Measurements from ENCODE around the gene GPM6B. TPM values are rescaled to one million over a fixed set of nuclear protein-coding genes. Genes with fewer than 3 reads are reported as not detected.

GPM6B gene
- total RNA-seq, 1 donor from 2014 or later = 3.6 TPM

- no peak for DNase-seq (ENCODE audit: low read depth)
- H3K4me3 ChIP-seq (ENCODE audit: low read depth, low read length) = no peak overlapping the region
- TF ChIP-seq CTCF (conservative IDR thresholded peaks at IDR 0.05; ENCODE audit: low read depth, low read length) = no peak
Measured at GRCh38 chrX:13752141-13752540, 64.8 kb downstream of the GPM6B start.

DNA sequence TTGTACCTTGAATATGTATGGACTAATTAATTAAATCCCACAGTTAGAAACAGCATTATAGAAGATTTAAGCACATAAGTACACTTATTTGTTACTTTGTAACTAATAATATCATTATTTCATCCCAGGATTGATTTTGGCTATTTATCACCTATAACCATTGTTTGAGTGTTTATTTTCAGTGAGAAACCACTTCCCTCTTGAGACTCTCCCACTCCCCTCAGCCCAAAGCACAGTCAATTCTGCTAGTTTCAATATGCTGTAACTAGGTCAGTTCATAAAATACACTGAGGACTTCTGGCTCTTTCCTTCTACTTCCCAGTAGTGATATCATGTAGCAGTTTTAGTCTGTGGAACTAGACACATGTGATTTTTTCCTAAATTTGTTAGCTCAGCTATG lies 66.1 kb downstream of the GPM6B start:
- no peak overlapping the region for H3K4me3 ChIP-seq (ENCODE audit: low read depth, low read length)
- TF ChIP-seq CTCF (conservative IDR thresholded peaks at IDR 0.05; ENCODE audit: low read depth, low read length) = no peak
- no peak for DNase-seq (ENCODE audit: low read depth)

DNA sequence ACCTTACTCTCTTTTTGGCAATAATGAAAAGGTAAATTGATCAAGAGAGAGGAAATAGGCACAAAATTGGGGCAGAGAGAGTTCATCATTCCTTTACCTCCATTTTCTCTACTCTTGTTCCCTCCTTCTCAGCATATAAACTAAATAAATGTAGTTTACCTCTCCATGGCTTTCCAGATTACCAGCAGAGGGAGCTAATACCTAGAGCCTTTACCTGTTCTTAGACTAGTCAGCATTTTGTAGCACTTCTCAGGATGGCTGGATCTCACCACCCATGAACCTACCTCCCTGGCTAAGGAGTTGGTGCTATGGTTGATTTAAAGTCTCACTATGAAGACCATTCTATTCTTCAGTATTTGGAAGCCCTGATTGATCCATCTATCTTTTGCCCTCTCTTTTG lies 66.7 kb downstream of the GPM6B start:
- peak; percentile 65 for TF ChIP-seq CTCF (conservative IDR thresholded peaks at IDR 0.05; ENCODE audit: low read depth, low read length)
- H3K4me3 ChIP-seq (ENCODE audit: low read depth, low read length) = no peak overlapping the region
- DNase-seq (ENCODE audit: low read depth) = no peak

DNA sequence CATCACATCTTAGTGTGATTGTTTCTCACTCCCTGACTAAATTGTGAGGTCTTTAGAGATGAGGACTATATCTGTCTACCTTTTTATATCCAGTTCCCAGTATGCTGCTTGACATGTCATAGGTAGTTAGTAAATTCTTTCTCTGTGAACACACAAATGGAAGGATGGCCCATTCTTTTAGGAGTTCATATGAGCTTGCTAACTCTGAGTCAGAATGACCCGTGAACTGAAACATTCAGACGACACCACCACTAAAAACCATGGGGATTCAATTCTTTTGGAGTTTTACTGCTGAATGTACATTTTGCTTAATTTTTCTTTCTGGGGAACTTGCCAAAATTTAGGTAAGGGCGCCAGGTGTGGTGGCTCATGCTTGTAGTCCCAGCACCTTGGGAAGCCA lies 68.4 kb downstream of the GPM6B start:
- no peak for DNase-seq (ENCODE audit: low read depth)
- no peak overlapping the region for H3K4me3 ChIP-seq (ENCODE audit: low read depth, low read length)
- TF ChIP-seq CTCF (conservative IDR thresholded peaks at IDR 0.05; ENCODE audit: low read depth, low read length) = no peak

DNA sequence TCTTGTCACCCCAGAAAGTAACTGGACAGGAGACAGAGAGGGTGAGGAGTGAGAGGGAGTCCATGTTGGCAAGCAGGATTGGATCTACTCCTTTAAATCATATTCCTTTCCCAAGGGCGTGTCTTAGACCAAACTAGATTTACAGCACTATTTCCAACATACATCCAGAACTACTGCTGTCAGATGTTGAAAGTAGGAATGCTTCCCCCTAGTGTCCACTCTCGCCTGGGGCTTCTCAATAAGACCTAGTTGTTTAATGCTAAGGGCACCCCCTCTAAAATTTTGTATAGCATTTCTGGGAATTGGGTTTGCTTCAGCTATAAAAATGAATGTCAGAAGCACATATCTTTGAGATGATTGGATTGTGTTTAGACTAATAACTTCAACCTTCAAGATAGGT lies 69.1 kb downstream of the GPM6B start:
- peak; percentile 58 for TF ChIP-seq CTCF (conservative IDR thresholded peaks at IDR 0.05; ENCODE audit: low read depth, low read length)
- no peak for DNase-seq (ENCODE audit: low read depth)

DNA sequence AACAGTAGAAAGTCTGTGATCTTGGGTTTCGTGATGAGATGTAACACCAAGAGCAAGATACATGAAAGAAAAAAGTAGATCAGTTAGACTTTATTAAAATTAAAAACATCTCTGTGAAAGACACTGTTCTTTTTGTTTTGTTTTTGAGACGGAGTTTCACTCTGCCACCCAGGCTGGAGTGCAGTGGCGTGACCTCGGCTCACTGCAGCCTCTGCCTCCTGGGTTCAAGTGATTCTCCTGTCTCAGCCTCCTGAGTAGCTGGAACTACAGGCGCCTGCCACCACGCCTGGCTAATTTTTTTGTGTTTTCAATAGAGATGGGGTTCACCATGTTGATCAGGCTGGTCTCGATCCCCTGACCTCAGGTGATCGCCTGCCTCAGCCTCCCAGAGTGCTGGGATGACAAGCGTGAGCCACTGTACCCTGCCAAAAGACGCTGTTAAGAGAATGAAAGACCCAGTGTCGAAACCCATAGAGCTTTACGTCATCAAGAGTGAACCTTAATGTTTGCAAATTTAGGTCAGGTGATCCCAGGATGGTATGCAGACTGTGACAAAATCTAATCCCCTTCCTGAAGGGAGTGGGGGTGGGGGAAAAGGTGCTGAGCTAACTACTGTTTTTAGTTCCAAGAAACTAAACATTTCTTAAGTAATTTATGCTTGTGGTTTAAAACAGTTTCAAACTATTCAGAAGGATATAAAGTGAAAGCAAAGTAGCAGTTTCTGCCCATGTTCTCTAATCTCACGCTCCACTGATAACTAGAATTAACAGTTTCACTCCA lies 74.3 kb downstream of the GPM6B start:
- no peak for TF ChIP-seq CTCF (conservative IDR thresholded peaks at IDR 0.05; ENCODE audit: low read depth, low read length)
- DNase-seq (ENCODE audit: low read depth) = no peak
- H3K4me3 ChIP-seq (ENCODE audit: low read depth, low read length) = peak overlapping the region; percentile 12

More for the DNA sequence above, 69.1 kb downstream of the GPM6B start:
- H3K4me3 ChIP-seq (ENCODE audit: low read depth, low read length) = no peak overlapping the region

- no peak for DNase-seq (ENCODE audit: low read depth)
- no peak for TF ChIP-seq CTCF (conservative IDR thresholded peaks at IDR 0.05; ENCODE audit: low read depth, low read length)
- H3K4me3 ChIP-seq (ENCODE audit: low read depth, low read length) = no peak overlapping the region
Measured at GRCh38 chrX:13741695-13742094, 75.2 kb downstream of the GPM6B start.
